Measurements from ENCODE around the gene CDKN2AIP.
"Not testable (repeated sequence)": the region's sequence is repeated elsewhere in the genome, so short reads cannot be mapped to it uniquely, and the experiment has no call there.

CDKN2AIP gene

DNA sequence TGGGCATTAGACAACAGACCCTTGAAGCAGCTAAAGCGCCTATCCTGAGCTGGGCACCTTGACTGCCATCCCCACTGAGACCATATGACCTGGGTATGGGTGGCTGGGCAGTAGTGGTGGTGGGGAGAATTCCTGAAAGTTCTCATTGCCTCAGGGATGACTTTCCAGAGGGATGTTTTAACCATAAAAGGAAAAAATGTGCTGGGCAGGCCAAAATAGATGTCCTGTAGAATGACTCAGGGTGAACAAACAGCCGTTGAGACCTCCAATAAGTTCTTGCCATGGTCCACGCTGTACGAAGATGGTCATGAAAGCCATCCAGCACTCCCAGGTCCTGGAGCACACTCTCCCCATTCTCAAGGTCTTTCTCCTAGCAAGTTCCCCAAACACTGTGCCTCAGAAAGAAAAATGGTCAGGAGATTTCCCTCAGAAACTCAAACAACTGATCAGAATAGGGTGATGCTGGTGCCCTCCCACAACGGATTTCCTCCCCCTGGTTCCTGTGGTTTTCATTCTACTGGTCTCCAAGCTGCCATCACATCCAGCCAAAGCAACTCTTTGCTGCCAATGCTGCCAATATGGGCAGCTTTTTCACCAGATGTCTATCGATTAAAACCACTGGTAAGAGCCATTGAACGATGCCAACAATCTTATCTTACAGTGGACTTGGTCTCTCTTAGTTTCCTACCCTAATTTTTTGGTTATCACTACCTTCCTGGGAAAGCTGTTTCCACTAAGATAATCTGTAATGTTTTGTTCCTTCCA is 11.2 kb downstream of the CDKN2AIP start:
- Histone ChIP-seq H3K4me1 (ENCODE audit: insufficient read depth, low read length, poor library complexity, severe bottlenecking) (peaks cover 30% of the 10 kb centered on the region), H3K27me3 (ENCODE audit: insufficient read depth, low read length, poor library complexity, severe bottlenecking) (no peaks in the 10 kb centered on the region), H4K20me1 (ENCODE audit: insufficient read depth, low read length, poor library complexity, severe bottlenecking) (no peaks in the 10 kb centered on the region), H2AFZ (ENCODE audit: low read length) (no peak overlapping the region), H3K9ac (ENCODE audit: low read depth, low read length, poor library complexity, severe bottlenecking) (peak overlapping the region; percentile 86), H3K4me3 (ENCODE audit: low read length, poor library complexity, severe bottlenecking) (peak overlapping the region; percentile 69), H3K36me3 (ENCODE audit: insufficient read depth, low read length) (no peaks in the 10 kb centered on the region), H3K9me3 (ENCODE audit: insufficient read depth, low read depth, low read length) (no peaks in the 10 kb centered on the region), H3K79me2 (ENCODE audit: insufficient read depth, low read length) (peaks cover 3% of the 10 kb centered on the region; the same call in 1 of the 2 replicates), H3K4me2 (ENCODE audit: low read depth, low read length, poor library complexity, severe bottlenecking) (peak overlapping the region; percentile 88), H3F3A (ENCODE audit: low read depth) (peaks cover 20% of the 10 kb centered on the region), H3K9me2 (replicated peaks; ENCODE audit: low read depth, low read length) (no peaks in the 10 kb centered on the region)
- no peak for TF ChIP-seq EZH2phosphoT487 (IDR thresholded peaks at IDR 0.05; ENCODE audit: borderline replicate concordance)

DNA sequence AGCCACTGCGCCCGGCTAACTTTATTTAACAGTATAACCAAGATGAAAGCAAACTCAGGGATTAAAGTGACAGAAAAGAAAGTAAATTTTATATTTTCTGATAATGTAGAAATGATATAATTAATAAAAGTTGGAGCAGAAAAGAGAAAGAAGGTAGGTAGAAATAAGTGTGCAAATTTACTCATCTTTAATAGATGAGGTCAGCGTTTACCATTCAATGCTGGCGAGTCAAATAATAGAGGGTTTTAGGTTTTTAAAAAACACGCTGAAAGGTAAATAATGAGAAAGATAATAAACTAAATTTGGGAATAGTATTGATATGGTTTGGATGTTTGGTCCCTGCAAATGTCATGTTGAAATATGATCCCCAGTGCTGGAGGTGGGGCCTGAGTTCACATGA is 13.6 kb downstream of the CDKN2AIP start:
- Histone ChIP-seq H3K9me2 (replicated peaks; ENCODE audit: low read depth, low read length) (no peaks in the 10 kb centered on the region), H3K4me2 (ENCODE audit: low read depth, low read length, poor library complexity, severe bottlenecking) (no peak overlapping the region), H3K36me3 (ENCODE audit: insufficient read depth, low read length) (no peaks in the 10 kb centered on the region), H3K4me3 (ENCODE audit: low read length, poor library complexity, severe bottlenecking) (no peak overlapping the region), H3K4me1 (ENCODE audit: insufficient read depth, low read length, poor library complexity, severe bottlenecking) (peaks cover 30% of the 10 kb centered on the region), H3K27me3 (ENCODE audit: insufficient read depth, low read length, poor library complexity, severe bottlenecking) (no peaks in the 10 kb centered on the region), H3F3A (ENCODE audit: low read depth) (peaks cover 13% of the 10 kb centered on the region), H4K20me1 (ENCODE audit: insufficient read depth, low read length, poor library complexity, severe bottlenecking) (no peaks in the 10 kb centered on the region), H2AFZ (ENCODE audit: low read length) (no peak overlapping the region), H3K9me3 (ENCODE audit: insufficient read depth, low read depth, low read length) (no peaks in the 10 kb centered on the region), H3K9ac (ENCODE audit: low read depth, low read length, poor library complexity, severe bottlenecking) (no peak overlapping the region), H3K79me2 (ENCODE audit: insufficient read depth, low read length) (no peaks in the 10 kb centered on the region)
- no peak for TF ChIP-seq EZH2phosphoT487 (IDR thresholded peaks at IDR 0.05; ENCODE audit: borderline replicate concordance)
- TF ChIP-seq, protein P1, sequence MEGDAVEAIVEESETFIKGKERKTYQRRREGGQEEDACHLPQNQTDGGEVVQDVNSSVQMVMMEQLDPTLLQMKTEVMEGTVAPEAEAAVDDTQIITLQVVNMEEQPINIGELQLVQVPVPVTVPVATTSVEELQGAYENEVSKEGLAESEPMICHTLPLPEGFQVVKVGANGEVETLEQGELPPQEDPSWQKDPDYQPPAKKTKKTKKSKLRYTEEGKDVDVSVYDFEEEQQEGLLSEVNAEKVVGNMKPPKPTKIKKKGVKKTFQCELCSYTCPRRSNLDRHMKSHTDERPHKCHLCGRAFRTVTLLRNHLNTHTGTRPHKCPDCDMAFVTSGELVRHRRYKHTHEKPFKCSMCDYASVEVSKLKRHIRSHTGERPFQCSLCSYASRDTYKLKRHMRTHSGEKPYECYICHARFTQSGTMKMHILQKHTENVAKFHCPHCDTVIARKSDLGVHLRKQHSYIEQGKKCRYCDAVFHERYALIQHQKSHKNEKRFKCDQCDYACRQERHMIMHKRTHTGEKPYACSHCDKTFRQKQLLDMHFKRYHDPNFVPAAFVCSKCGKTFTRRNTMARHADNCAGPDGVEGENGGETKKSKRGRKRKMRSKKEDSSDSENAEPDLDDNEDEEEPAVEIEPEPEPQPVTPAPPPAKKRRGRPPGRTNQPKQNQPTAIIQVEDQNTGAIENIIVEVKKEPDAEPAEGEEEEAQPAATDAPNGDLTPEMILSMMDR (conservative IDR thresholded peaks at IDR 0.05; ENCODE audit: low read length) = no peak

DNA sequence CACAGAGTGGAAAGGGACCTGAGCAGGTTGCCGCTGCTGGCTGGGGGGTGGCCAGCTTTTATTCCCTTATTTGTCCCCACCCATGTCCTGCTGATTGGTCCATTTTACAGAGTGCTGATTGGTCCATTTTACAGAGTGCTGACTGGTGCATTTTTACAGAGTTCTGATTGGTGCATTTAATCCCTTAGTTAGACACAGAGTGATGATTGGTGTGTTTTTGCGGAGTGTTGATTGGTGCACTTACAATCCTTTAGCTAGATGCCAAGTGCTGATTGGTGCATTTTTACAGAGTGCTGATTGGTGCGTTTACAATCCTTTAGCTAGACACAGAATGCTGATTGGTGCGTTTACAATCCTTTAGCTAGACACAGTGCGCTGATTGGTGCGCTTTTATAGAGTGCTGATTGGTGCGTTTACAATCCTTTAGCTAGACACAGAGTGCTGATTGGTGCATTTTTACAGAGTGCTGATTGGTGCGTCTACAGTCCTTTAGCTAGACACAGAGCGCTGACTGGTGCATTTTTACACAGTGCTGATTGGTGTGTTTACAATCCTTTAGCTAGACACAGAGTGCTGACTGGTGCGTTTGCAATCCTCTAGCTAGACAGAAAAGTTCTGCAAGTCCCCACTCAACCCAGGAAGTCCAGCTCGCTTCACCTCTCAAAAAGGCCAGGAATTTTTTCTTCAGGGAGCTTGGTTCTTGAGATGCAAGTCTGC is 19.6 kb downstream of the CDKN2AIP start:
- not testable (repeated sequence) for H3K27me3 ChIP-seq (ENCODE audit: insufficient read depth, low read length, poor library complexity, severe bottlenecking); H3K9ac ChIP-seq (ENCODE audit: low read depth, low read length, poor library complexity, severe bottlenecking); H2AFZ ChIP-seq (ENCODE audit: low read length); H4K20me1 ChIP-seq (ENCODE audit: insufficient read depth, low read length, poor library complexity, severe bottlenecking); H3K9me3 ChIP-seq (ENCODE audit: insufficient read depth, low read depth, low read length); H3K9me2 ChIP-seq (replicated peaks; ENCODE audit: low read depth, low read length); H3F3A ChIP-seq (ENCODE audit: low read depth); H3K4me3 ChIP-seq (ENCODE audit: low read length, poor library complexity, severe bottlenecking); H3K36me3 ChIP-seq (ENCODE audit: insufficient read depth, low read length); H3K79me2 ChIP-seq (ENCODE audit: insufficient read depth, low read length); H3K4me2 ChIP-seq (ENCODE audit: low read depth, low read length, poor library complexity, severe bottlenecking); H3K4me1 ChIP-seq (ENCODE audit: insufficient read depth, low read length, poor library complexity, severe bottlenecking)

DNA sequence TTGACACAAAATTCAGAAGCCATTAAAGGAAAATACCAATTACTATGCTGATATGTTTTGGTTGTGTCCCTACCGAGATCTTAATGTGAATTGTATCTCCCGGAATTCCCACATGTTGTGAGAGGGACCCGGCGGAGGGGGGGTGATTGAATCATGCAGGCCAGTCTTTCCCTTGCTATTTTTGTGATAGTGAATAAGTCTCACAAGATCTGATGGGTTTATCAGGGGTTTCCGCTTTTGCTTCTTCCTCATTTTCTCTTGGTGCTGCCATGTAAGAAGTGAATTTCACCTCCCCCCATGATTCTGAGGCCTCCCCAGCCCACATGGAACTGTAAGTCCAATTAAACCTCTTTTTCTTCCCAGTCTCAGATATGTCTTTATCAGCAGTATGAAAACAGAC is 21.4 kb downstream of the CDKN2AIP start:
- H3K27me3 ChIP-seq (ENCODE audit: insufficient read depth, low read length, poor library complexity, severe bottlenecking); H3K4me1 ChIP-seq (ENCODE audit: insufficient read depth, low read length, poor library complexity, severe bottlenecking); H3K9me3 ChIP-seq (ENCODE audit: insufficient read depth, low read depth, low read length); H3F3A ChIP-seq (ENCODE audit: low read depth); H4K20me1 ChIP-seq (ENCODE audit: insufficient read depth, low read length, poor library complexity, severe bottlenecking); H3K9ac ChIP-seq (ENCODE audit: low read depth, low read length, poor library complexity, severe bottlenecking); H2AFZ ChIP-seq (ENCODE audit: low read length); H3K36me3 ChIP-seq (ENCODE audit: insufficient read depth, low read length); H3K4me2 ChIP-seq (ENCODE audit: low read depth, low read length, poor library complexity, severe bottlenecking); H3K9me2 ChIP-seq (replicated peaks; ENCODE audit: low read depth, low read length); H3K4me3 ChIP-seq (ENCODE audit: low read length, poor library complexity, severe bottlenecking); H3K79me2 ChIP-seq (ENCODE audit: insufficient read depth, low read length): not testable (repeated sequence)

Measured in Loucy (cell line).